BE2C (cell line): ENCODE data around the gene STUM.
A peak's percentile ranks its signal among the peaks of the same experiment; 100 is the strongest.

Experiments
- DNase-seq: peaks from one replicate; pipeline ENCODE4 v3.0.0-alpha.2; 2020
- H3K27me3 ChIP-seq: fragments of 250-450 bp; sonication (Bioruptor Pico); 2 replicates; pipeline ENCODE4 v1.5.1; 2020; ENCODE audit warnings: mild to moderate bottlenecking
- H3K36me3 ChIP-seq: fragments of 250-450 bp; sonication (Bioruptor Pico); 2 replicates; pipeline ENCODE4 v1.5.1; 2020; ENCODE audit warnings: mild to moderate bottlenecking
- H3K4me1 ChIP-seq: fragments of 250-450 bp; sonication (Bioruptor Pico); 2 replicates; pipeline ENCODE4 v1.5.1; 2020
- H3K4me3 ChIP-seq: 2 replicates; pipeline ENCODE4 v1.5.1; 2011; ENCODE audit warnings: low read depth, low read length
- H3K9me3 ChIP-seq: fragments of 250-450 bp; sonication (Bioruptor Pico); 2 replicates; pipeline ENCODE4 v1.5.1; 2020
- CTCF ChIP-seq: IDR thresholded peaks from 2 replicates; pipeline ENCODE4 v1.5.1; 2012; ENCODE audit warnings: mild to moderate bottlenecking, low read depth, low read length

Gene STUM

GRCh38 chr1:226647719-226648118 is 99.2 kb downstream of the STUM start:
- Histone ChIP-seq H3K36me3 (no peaks in the 10 kb centered on the region), H3K4me3 (no peak overlapping the region), H3K9me3 (no peaks in the 10 kb centered on the region; the same call in 1 of the 2 replicates), H3K27me3 (no peaks in the 10 kb centered on the region), H3K4me1 (no peaks in the 10 kb centered on the region; the same call in 1 of the 2 replicates)
- DNase-seq, result no peak
- no peak for TF ChIP-seq CTCF

GRCh38 chr1:226648421-226648820 is 99.9 kb downstream of the STUM start:
- no peak overlapping the region for H3K4me3 ChIP-seq
- no peaks in the 10 kb centered on the region; the same call in 1 of the 2 replicates for H3K4me1 ChIP-seq
- no peak for TF ChIP-seq CTCF
- no peaks in the 10 kb centered on the region for H3K9me3 ChIP-seq
- no peak for DNase-seq
- H3K27me3 ChIP-seq, result no peaks in the 10 kb centered on the region
- no peaks in the 10 kb centered on the region for H3K36me3 ChIP-seq

- no peaks in the 10 kb centered on the region for H3K27me3 ChIP-seq
- DNase-seq, result no peak
- H3K9me3 ChIP-seq, result no peaks in the 10 kb centered on the region
- peaks cover under 1% of the 10 kb centered on the region for H3K4me1 ChIP-seq
- no peaks in the 10 kb centered on the region for H3K36me3 ChIP-seq
- no peak for TF ChIP-seq CTCF
- H3K4me3 ChIP-seq, result no peak overlapping the region
Observed at GRCh38 chr1:226649244-226649643, 100.7 kb downstream of the STUM start.

- DNase-seq, result no peak
- Histone ChIP-seq H3K4me3 (no peak overlapping the region), H3K27me3 (no peaks in the 10 kb centered on the region), H3K36me3 (no peaks in the 10 kb centered on the region), H3K4me1 (peaks cover 6% of the 10 kb centered on the region), H3K9me3 (no peaks in the 10 kb centered on the region)
- TF ChIP-seq CTCF, result peak; percentile 38
Observed at GRCh38 chr1:226649780-226650179, 101.2 kb downstream of the STUM start.

GRCh38 chr1:226650236-226650841 is 101.8 kb downstream of the STUM start:
- no peak for TF ChIP-seq CTCF
- no peak for DNase-seq
- Histone ChIP-seq H3K4me3 (no peak overlapping the region), H3K27me3 (no peaks in the 10 kb centered on the region), H3K36me3 (no peaks in the 10 kb centered on the region), H3K4me1 (peaks cover 6% of the 10 kb centered on the region), H3K9me3 (no peaks in the 10 kb centered on the region)

- Histone ChIP-seq H3K9me3 (no peaks in the 10 kb centered on the region), H3K36me3 (no peaks in the 10 kb centered on the region)
- TF ChIP-seq CTCF, result no peak
Observed at GRCh38 chr1:226651041-226651731, 102.6 kb downstream of the STUM start.

More at GRCh38 chr1:226651041-226651731, 102.6 kb downstream of the STUM start:
- peaks cover 8% of the 10 kb centered on the region for H3K4me1 ChIP-seq
- no peaks in the 10 kb centered on the region for H3K27me3 ChIP-seq
- no peak overlapping the region for H3K4me3 ChIP-seq
- DNase-seq, result no peak
